Calu3 (cell line): ENCODE data around the gene NTM. TPM values are rescaled to one million over a fixed set of nuclear protein-coding genes. Genes with fewer than 3 reads are reported as not detected.

Experiments
- BruUV-seq: library from RNA; stranded (reverse); fragments of 400-500 nt; replicated peaks from 2 replicates; lab custom pipeline; 2021; lab: Mats Ljungman, UMichigan
- CTCF ChIA-PET: fragments of 300-600 bp; sonication (Branson Sonifier 250); formaldehyde crosslinking; loops from one replicate; lab custom pipeline; 2022; ENCODE audit warnings: antibody characterized with exemption; lab: Charles Lee
- DNase-seq: peaks from one replicate; pipeline ENCODE4 v3.0.0; 2022
- H3K27ac Mint-ChIP-seq: one replicate; pipeline ENCODE4 v1.8.0; 2022; ENCODE audit warnings: mixed read lengths; ENCODE audit not compliant: unreplicated experiment
- H3K27me3 Mint-ChIP-seq: one replicate; pipeline ENCODE4 v1.8.0; 2022; ENCODE audit warnings: mixed read lengths; ENCODE audit not compliant: unreplicated experiment
- H3K36me3 Mint-ChIP-seq: one replicate; pipeline ENCODE4 v1.8.0; 2022; ENCODE audit warnings: mild to moderate bottlenecking, moderate library complexity, mixed read lengths; ENCODE audit not compliant: insufficient read depth, unreplicated experiment
- H3K4me1 Mint-ChIP-seq: one replicate; pipeline ENCODE4 v1.8.0; 2022; ENCODE audit warnings: mild to moderate bottlenecking, low read depth, mixed read lengths; ENCODE audit not compliant: unreplicated experiment
- H3K4me3 Mint-ChIP-seq: one replicate; pipeline ENCODE4 v1.8.0; 2022; ENCODE audit warnings: mild to moderate bottlenecking, low read depth, moderate library complexity, mixed read lengths; ENCODE audit not compliant: unreplicated experiment
- H3K9me3 Mint-ChIP-seq: one replicate; pipeline ENCODE4 v1.8.0; 2022; ENCODE audit warnings: low read depth, mixed read lengths; ENCODE audit not compliant: unreplicated experiment
- intact Hi-C: fragments of 100-400 bp; cut with micrococcal nuclease; formaldehyde crosslinking; loops from one replicate; pipeline ENCODE4 v1.10.0; 2022; ENCODE audit not compliant: unreplicated experiment
- total RNA-seq: library from RNA; stranded (reverse); gene quantifications from 2 replicates; pipeline ENCODE4 v1.2.3, GENCODE V29; 2022
- TF ChIP-seq, protein P1 (sequence below): fragments of 200-600 bp; IDR thresholded peaks from one replicate; pipeline ENCODE4 v1.8.0; 2022; ENCODE audit warnings: antibody characterized with exemption; ENCODE audit not compliant: unreplicated experiment

Gene NTM
- total RNA-seq, 1 experiment from 2014 or later = not detected

DNA sequence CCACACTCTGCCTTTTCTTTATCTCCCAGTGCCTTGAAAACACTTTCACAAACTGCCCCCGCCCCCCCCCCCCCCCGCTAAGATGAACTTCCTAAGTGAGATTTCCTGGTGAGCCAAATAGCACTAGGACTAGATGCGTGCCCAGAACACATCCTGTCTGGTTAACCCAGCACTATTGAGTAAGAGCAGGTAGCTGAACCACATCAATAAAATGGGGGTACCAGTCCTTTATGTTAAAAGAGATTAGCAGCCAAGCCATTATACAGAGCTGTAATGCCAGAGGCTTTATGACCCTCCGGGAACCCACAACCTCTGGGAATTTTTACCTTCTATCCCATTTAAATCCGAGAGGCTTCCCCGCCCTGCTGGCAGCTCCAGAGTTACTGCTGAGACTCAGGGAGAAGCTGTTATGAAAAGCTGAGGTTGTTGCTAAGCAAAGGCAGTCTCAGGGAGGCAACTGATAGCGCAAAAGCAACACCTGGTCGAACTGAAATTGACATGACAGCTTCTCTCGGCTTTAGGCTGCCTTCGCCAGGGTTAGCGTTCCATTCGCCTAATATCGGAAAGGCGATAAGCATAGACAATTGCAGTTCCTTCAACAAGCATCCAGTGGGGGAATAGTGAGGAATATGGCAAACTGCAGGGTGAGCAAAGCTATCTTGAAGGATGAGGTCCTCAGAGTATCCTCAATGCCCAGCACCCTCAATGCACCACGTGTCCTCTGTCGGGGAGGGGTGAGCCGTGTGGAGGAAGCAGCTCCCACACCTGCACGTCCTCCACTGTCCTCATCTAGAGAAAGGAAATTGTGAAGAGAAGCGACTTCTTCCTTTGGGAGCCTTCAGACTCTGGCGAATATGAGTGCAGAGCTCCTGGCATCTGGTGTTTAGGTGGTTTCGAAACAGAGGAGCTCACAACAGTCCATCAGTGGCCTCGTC, 977.0 kb downstream of the NTM start:
- CTCF ChIA-PET = no interaction called here

DNA sequence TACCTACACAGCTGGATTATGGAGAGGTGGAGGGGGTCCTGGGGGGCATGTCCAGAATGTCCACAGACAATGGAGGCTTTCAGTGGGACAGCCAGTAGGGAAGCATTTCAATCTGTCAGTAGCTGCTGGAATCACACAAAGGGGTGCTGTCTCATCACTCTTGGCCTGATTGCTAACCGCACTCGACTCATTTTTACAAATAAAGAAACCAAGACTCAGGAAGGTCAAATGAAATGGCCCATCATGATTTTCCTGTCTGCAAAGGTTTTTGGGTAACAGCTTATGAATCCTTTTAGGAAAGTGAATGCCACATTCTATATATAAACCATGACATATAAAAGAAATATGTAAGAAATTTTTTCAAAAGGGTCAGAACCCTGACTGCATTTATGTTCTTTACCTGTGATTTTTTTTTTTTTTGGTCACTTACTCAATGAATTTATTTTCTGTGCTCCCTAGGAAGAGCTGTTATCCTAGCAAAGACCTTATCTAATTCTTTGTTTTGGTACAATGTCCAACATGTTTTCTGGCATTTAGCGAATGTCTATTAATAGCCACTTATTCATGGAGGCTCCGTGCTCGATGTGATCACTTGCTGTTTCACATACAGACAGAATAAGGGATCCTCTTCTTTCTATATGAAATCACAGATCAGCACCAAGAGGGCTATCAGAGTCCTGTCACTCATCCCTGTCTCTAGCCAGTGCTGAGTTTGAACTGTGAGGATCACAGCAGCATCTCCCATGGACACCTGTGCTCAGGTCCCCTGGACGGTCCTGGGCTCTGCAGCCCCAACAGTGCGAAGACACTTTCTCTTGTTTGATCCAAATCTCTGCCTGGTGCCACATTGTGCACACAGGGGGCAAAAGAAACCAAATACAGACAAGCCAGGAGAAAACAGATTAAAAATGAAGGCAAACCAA, 979.7 kb downstream of the NTM start:
- Mint-ChIP-seq H3K27ac (no peak overlapping the region), H3K36me3 (no peaks in the 10 kb centered on the region), H3K9me3 (peaks cover 25% of the 10 kb centered on the region), H3K27me3 (no peaks in the 10 kb centered on the region), H3K4me1 (no peaks in the 10 kb centered on the region), H3K4me3 (no peak overlapping the region)
- TF ChIP-seq, protein P1, sequence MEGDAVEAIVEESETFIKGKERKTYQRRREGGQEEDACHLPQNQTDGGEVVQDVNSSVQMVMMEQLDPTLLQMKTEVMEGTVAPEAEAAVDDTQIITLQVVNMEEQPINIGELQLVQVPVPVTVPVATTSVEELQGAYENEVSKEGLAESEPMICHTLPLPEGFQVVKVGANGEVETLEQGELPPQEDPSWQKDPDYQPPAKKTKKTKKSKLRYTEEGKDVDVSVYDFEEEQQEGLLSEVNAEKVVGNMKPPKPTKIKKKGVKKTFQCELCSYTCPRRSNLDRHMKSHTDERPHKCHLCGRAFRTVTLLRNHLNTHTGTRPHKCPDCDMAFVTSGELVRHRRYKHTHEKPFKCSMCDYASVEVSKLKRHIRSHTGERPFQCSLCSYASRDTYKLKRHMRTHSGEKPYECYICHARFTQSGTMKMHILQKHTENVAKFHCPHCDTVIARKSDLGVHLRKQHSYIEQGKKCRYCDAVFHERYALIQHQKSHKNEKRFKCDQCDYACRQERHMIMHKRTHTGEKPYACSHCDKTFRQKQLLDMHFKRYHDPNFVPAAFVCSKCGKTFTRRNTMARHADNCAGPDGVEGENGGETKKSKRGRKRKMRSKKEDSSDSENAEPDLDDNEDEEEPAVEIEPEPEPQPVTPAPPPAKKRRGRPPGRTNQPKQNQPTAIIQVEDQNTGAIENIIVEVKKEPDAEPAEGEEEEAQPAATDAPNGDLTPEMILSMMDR = no peak
- no TSS peak for BruUV-seq
- DNase-seq = no peak
- intact Hi-C loops = no loop called here
- CTCF ChIA-PET = interaction anchor here (0.7 kb wide), 1 partner anchor 324 kb away, joined by 5 read pairs; no protein-coding TSS in a partner anchor

More for the DNA sequence above, 977.0 kb downstream of the NTM start:
- H3K4me3 Mint-ChIP-seq = no peak overlapping the region
- TF ChIP-seq, protein P1 = no peak
- no peaks in the 10 kb centered on the region for H3K27me3 Mint-ChIP-seq
- DNase-seq = no peak
- H3K4me1 Mint-ChIP-seq = no peaks in the 10 kb centered on the region
- H3K27ac Mint-ChIP-seq = no peak overlapping the region
- H3K36me3 Mint-ChIP-seq = no peaks in the 10 kb centered on the region
- H3K9me3 Mint-ChIP-seq = peaks cover 24% of the 10 kb centered on the region
- intact Hi-C loops = no loop called here
- no TSS peak for BruUV-seq

DNA sequence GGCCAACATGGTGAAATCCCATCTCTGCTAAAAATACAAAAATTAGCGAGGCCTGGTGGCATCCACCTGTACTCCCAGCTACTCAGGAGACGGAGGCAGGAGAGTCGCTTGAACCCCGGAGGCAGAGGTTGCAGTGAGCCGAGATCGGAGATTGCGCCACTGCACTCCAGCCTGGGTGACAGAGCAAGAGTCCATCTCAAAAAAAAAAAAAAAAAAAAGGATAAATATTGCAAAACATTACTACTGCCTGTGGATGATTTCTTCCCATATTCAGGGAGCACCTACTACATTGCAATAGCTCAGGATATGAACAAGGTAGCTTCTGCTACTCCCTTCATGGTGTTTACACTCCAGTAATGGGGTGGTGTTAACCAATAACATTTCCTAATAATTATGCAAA, 980.6 kb downstream of the NTM start:
- no peak overlapping the region for H3K4me3 Mint-ChIP-seq
- CTCF ChIA-PET = interaction anchor here (0.6 to 0.7 kb wide), 2 partner anchors 56 to 323 kb away, joined by 3 to 5 read pairs; no protein-coding TSS in a partner anchor
- intact Hi-C loops = no loop called here
- H3K36me3 Mint-ChIP-seq = no peaks in the 10 kb centered on the region
- no peak for DNase-seq
- no peaks in the 10 kb centered on the region for H3K4me1 Mint-ChIP-seq
- H3K9me3 Mint-ChIP-seq = peaks cover 27% of the 10 kb centered on the region
- H3K27ac Mint-ChIP-seq = no peak overlapping the region
- H3K27me3 Mint-ChIP-seq = no peaks in the 10 kb centered on the region
- TF ChIP-seq, protein P1 = no peak
- no TSS peak for BruUV-seq

DNA sequence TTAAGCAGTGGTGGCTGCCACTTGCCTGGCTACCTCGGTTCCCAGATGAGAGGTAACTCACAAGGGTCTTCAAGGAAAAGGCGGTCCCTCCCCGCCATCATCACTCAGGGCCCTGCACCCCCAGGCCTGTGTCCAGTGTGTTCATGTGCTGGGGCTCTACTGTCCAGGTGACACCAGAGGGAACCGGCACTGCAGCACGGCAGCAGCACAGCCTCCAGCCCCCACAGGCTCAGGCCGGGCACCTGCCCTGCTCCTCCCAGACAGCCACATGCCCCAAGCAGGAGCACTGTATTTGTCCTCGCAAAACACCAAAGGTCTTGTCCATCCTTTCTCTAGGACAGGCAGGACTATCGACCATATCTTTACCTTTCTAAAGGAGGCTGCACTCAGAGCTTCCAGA, 982.1 kb downstream of the NTM start:
- BruUV-seq = no TSS peak
- no peak overlapping the region for H3K27ac Mint-ChIP-seq
- intact Hi-C loops = no loop called here
- CTCF ChIA-PET = no interaction called here
- TF ChIP-seq, protein P1 = no peak
- no peaks in the 10 kb centered on the region for H3K27me3 Mint-ChIP-seq
- peaks cover 27% of the 10 kb centered on the region for H3K9me3 Mint-ChIP-seq
- no peaks in the 10 kb centered on the region for H3K36me3 Mint-ChIP-seq
- no peak overlapping the region for H3K4me3 Mint-ChIP-seq
- H3K4me1 Mint-ChIP-seq = no peaks in the 10 kb centered on the region
- no peak for DNase-seq
